GM19193 (cell line): Measurements from ENCODE around the gene NFATC3.

Experiments
- POLR2A ChIP-seq: IDR thresholded peaks from 4 replicates; pipeline ENCODE4 v1.6.1; 2011; ENCODE audit not compliant: insufficient read depth, insufficient read length; ENCODE audit errors: extremely low read depth

Gene NFATC3

DNA sequence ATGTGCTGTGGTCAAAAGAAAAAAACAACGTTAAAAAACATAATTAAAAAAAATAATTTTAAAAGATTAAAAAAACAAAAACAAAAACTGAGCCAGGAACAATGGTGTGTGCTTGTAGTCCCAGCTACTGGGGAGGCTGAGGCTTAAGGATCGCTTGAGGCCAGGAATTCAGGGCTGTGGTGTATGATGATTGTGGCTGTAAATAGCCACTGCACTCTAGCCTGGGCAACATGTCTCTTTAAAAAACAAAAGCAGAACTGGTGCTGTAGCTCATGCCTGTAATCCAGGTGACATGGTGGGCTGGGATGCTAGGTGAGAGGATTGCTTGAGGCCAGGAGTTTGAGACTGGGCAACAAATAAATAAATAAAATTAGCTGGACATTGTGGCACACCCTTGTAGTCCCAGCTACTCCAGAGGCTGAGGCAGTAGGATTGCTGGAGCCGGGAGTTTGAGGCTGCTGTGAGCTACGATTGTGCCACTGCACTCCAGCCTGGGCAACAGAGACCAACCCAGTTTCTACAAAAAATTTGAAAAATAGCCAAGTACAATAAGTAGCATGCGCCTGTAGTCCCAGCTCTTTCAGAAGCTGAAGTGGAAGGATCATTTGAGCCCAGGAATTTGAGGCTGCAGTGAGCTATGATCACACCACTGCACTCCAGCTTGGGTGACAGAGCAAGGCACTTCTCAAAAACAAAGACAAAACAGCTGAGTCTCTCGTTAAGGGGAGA is 43.6 kb downstream of the NFATC3 start:
- no peak for TF ChIP-seq POLR2A

DNA sequence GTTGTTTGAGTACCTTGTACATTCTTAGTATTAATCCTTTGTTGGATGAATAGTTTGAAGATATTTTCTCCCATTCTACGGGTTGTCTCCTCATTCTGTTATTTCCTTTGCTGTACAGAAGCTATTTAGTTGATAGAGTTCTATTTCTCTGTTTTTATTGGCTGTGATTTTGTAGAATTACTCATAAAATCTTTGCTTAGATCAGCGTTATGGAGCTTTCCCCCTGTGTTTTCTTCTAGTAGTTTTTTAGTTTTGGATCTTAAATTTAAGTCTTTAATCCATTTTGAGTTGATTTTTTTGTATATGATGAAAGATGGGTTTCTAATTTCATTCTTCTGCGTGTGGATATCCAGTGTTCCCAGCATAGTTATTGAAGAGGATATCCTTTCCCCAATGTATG is 45.4 kb downstream of the NFATC3 start:
- no peak for TF ChIP-seq POLR2A

GRCh38 chr16:68131813-68132706 is 46.9 kb downstream of the NFATC3 start:
- no peak for TF ChIP-seq POLR2A

GRCh38 chr16:68134644-68135043 is 49.5 kb downstream of the NFATC3 start:
- no peak for TF ChIP-seq POLR2A

DNA sequence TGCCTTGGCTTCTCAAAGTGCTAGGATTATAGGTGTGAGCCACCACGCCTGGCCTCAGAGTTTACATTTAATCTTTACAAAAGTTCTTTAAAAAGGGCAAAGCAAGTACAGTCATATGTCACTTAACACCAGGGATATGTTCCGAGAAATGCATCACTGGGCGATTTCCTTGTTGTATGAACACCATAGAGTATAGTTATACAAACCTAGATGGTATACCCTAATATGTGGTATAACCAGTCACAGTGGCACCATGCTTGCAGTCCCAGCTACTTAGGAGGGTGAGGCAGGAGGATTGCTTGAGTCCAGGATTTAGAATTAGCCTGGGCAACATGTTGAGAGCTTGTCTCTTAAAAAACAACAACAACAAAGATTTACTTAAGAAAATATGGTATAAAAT is 51.3 kb downstream of the NFATC3 start:
- TF ChIP-seq POLR2A = no peak

GRCh38 chr16:68144008-68144407 is 58.8 kb downstream of the NFATC3 start:
- no peak for TF ChIP-seq POLR2A

- TF ChIP-seq POLR2A = no peak
Measured at GRCh38 chr16:68146585-68146984, 61.4 kb downstream of the NFATC3 start.

- TF ChIP-seq POLR2A = no peak
Measured at GRCh38 chr16:68147444-68147843, 62.3 kb downstream of the NFATC3 start.

DNA sequence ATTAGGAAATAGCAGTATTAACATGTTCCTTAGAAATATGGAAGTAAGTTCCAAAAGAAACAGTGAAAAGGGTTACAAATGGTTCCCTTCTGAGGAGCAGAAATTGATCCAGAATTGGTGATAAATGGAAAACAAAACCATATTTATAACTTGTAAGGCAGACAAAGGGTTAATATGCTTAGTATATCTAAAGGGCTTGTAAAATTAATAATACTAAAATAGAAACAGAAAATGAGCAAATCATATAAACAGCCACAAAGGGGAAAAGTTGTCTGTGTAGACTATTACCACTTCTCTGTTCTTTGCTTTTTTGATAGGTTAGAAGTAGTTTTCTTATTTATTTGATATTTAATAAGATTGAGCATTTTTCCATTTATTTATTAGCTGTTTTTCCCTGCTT is 64.4 kb downstream of the NFATC3 start:
- TF ChIP-seq POLR2A = no peak

DNA sequence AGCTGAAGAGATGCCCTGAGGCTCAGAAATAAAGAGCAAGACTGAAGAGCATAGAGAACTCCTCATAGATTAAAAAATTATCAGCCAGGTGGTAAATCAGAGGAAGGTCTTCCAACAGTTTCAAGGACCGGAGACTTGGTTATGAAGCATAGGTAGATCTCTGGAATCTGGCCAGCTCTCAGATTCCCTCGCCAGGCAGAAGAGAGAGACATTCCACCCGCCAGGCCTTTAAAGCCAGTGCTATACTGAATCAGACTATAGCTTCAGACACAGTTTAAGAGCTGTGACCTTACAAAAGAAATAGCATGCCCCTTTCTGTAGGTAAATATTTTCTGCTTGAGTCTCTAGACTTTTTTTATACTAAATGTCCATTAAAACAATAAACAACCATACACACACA is 70.3 kb downstream of the NFATC3 start:
- TF ChIP-seq POLR2A = no peak

GRCh38 chr16:68162413-68162812 is 77.2 kb downstream of the NFATC3 start:
- TF ChIP-seq POLR2A = no peak

DNA sequence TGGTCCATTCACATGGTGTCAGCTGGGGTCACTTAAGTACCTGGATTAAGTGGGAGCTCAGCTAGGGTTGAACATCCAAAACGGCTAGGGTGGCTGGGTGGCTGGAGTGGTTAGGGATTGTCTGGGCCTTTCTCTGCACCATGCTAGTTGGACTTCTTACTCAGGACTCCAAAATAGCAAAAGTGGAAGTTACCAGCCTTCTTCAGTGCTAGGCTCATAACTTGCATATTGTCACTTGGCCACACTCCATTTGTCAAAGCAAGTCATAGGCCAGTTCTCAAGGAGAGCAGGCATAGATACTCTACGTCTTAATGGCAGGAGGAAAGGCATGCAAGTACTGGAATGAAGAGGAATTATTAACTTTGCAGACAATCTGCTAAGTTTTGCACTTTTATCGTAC is 81.1 kb downstream of the NFATC3 start:
- no peak for TF ChIP-seq POLR2A

DNA sequence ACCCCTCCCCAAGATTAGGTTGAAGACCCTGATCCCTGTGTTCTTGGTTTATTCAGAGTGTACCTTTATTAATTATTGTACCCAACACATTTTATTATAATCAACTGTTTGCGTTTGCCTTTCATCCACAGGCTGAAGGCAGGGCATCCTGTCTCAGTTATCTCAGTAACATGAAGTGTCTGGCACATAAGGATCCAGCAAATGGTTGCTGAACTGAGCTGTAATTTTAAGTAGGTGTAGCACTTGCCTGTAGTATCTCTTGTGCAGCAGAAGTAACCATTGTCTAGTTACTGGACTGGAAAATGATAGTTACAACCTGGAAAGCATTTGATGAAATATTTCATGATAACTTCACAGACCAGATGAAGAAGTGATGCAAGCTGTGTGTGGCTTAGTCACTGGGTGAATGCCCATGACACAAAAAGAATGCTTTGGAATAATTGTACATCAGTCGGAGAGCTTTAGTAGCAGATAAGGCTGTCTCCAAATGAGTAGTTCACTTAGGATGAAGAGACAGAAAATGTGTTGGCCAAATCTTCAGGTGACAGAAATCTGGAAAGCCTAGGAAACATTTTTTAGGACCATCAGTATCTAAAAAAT is 94.1 kb downstream of the NFATC3 start:
- TF ChIP-seq POLR2A = no peak

GRCh38 chr16:68179855-68180254 is 94.7 kb downstream of the NFATC3 start:
- no peak for TF ChIP-seq POLR2A

- TF ChIP-seq POLR2A = no peak
Measured at GRCh38 chr16:68183046-68183445, 97.9 kb downstream of the NFATC3 start.
